Epithelial cell of esophagus (primary cell): ENCODE data around the gene SMC3.

Experiments
- DNase-seq: peaks from one replicate; pipeline ENCODE4 v3.0.0; 2010; ENCODE audit warnings: low read depth
- H3K4me3 ChIP-seq: 2 replicates; pipeline ENCODE4 v1.5.1; 2011; ENCODE audit warnings: mild to moderate bottlenecking, low read length, control low read depth
- CTCF ChIP-seq: IDR thresholded peaks from 2 replicates; pipeline ENCODE4 v1.5.1; 2011; ENCODE audit warnings: low read depth, mild to moderate bottlenecking, low read length, control low read depth, inconsistent platforms; ENCODE audit not compliant: insufficient read depth; ENCODE audit errors: missing control alignments

The SMC3 gene

GRCh38 chr10:110556969-110557601 lies 10.4 kb upstream of the SMC3 start:
- peak; percentile 61 for DNase-seq
- TF ChIP-seq CTCF: peak; percentile 80
- no peak overlapping the region for H3K4me3 ChIP-seq

- no peak for DNase-seq
- TF ChIP-seq CTCF: no peak
- no peak overlapping the region for H3K4me3 ChIP-seq
Measured at GRCh38 chr10:110558041-110558440, 9.5 kb upstream of the SMC3 start.

- H3K4me3 ChIP-seq: no peak overlapping the region
- DNase-seq: no peak
- no peak for TF ChIP-seq CTCF
Measured at GRCh38 chr10:110560012-110560411, 7.5 kb upstream of the SMC3 start.

GRCh38 chr10:110561292-110561691 lies 6.2 kb upstream of the SMC3 start:
- H3K4me3 ChIP-seq: no peak overlapping the region
- no peak for TF ChIP-seq CTCF
- no peak for DNase-seq

GRCh38 chr10:110562348-110562747 lies 5.1 kb upstream of the SMC3 start:
- no peak overlapping the region for H3K4me3 ChIP-seq
- no peak for DNase-seq
- no peak for TF ChIP-seq CTCF

- DNase-seq: no peak
- H3K4me3 ChIP-seq: no peak overlapping the region
- TF ChIP-seq CTCF: no peak
Measured at GRCh38 chr10:110563132-110563531, 4.4 kb upstream of the SMC3 start.

- H3K4me3 ChIP-seq: peak overlapping the region; percentile 85
- TF ChIP-seq CTCF: no peak
- no peak for DNase-seq
Measured at GRCh38 chr10:110566472-110567200, 859 bp upstream of the SMC3 start.
